ENCODE measurements around the gene LRRFIP1. TPM values are rescaled to one million over a fixed set of nuclear protein-coding genes. Genes with fewer than 3 reads are reported as not detected.

Gene LRRFIP1
- total RNA-seq, 1 donor from 2014 or later: 40.7 TPM

DNA sequence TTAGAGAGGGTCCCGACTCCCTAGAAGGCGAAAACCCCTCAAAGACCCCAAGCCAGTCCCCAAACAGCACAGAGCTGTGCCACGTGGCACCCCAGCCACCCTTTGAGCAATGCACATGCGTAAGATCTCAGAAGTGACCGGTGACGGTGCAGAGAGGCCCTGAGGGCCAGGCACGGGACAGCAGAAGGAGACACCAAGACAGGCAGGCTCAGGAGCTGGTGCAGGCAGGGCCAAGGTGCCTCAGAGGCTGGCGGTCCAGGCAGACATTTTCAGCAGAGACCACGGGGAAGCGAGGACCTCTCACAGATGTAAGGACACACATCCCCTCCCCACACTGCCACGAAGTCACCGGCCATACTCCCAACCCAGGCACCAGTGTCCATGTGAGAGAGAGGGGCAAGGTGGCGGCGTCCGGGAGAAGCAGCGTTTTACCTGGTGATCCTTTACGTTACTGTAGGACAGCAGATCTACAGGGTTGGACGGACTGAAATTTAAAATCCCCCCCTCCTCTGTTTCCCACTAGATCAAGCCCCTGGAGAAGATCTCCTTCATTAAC lies 34.9 kb upstream of the LRRFIP1 start:
- Mint-ChIP-seq H3K27me3 (ENCODE audit: insufficient read depth, low read depth) (peaks cover 7% of the 10 kb centered on the region), H3K4me3 (no peak overlapping the region), H3K27ac (no peak overlapping the region), H3K9me3 (peaks cover 1% of the 10 kb centered on the region), H3K36me3 (no peaks in the 10 kb centered on the region), H3K4me1 (peaks cover 28% of the 10 kb centered on the region)
- H2AFZ ChIP-seq (replicated peaks): no peak overlapping the region
- TF ChIP-seq EZH2phosphoT487 (IDR thresholded peaks at IDR 0.05) (no peak), EZH2 (IDR thresholded peaks at IDR 0.05) (no peak)
- TF ChIP-seq, protein P1, sequence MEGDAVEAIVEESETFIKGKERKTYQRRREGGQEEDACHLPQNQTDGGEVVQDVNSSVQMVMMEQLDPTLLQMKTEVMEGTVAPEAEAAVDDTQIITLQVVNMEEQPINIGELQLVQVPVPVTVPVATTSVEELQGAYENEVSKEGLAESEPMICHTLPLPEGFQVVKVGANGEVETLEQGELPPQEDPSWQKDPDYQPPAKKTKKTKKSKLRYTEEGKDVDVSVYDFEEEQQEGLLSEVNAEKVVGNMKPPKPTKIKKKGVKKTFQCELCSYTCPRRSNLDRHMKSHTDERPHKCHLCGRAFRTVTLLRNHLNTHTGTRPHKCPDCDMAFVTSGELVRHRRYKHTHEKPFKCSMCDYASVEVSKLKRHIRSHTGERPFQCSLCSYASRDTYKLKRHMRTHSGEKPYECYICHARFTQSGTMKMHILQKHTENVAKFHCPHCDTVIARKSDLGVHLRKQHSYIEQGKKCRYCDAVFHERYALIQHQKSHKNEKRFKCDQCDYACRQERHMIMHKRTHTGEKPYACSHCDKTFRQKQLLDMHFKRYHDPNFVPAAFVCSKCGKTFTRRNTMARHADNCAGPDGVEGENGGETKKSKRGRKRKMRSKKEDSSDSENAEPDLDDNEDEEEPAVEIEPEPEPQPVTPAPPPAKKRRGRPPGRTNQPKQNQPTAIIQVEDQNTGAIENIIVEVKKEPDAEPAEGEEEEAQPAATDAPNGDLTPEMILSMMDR (IDR thresholded peaks at IDR 0.05): no peak
- no peak overlapping the region for H3K4me3 ChIP-seq
- peaks cover 22% of the 10 kb centered on the region for H3K27me3 ChIP-seq
- no peak overlapping the region for H3K4me2 ChIP-seq
- no peak overlapping the region for H3K27ac ChIP-seq
- no peaks in the 10 kb centered on the region for H3K9me3 ChIP-seq (ENCODE audit: low read depth)
- no peaks in the 10 kb centered on the region for H3K79me2 ChIP-seq (ENCODE audit: low read depth)
- no peak overlapping the region for H3K9ac ChIP-seq
- H3K36me3 ChIP-seq: no peaks in the 10 kb centered on the region
- no peak for DNase-seq (ENCODE audit: low spot score)
- peaks cover 22% of the 10 kb centered on the region for H3K4me1 ChIP-seq
- H4K20me1 ChIP-seq (ENCODE audit: low read depth): peaks cover 18% of the 10 kb centered on the region
- H3F3A ChIP-seq (ENCODE audit: low read depth): peaks cover 21% of the 10 kb centered on the region

DNA sequence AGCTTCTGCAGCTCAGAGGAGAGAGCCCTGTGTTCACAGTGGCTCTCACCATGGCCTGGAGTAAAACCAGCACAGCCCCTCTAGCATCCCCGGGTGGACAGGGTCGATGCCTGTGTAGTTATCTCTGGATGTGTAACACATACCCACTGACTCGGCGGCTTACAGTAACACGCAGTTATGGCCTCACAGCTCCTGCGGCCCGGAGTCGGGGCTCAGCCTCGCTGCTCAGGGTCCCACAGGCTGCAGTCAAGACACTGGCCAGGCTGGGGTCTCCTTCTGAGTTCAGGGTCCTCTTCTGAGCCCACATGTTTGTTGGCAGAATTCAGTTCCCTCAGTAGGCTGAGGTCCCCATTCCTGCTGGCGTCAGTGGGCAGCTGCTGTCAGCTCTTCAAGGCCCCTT lies 34.4 kb upstream of the LRRFIP1 start:
- Histone ChIP-seq H3K4me2 (no peak overlapping the region), H3K4me1 (peaks cover 22% of the 10 kb centered on the region), H3K9ac (no peak overlapping the region), H4K20me1 (ENCODE audit: low read depth) (peaks cover 18% of the 10 kb centered on the region), H3K36me3 (no peaks in the 10 kb centered on the region), H3K4me3 (no peak overlapping the region), H2AFZ (replicated peaks) (no peak overlapping the region), H3K79me2 (ENCODE audit: low read depth) (no peaks in the 10 kb centered on the region), H3K27me3 (peaks cover 22% of the 10 kb centered on the region), H3K9me3 (ENCODE audit: low read depth) (no peaks in the 10 kb centered on the region), H3K27ac (no peak overlapping the region), H3F3A (ENCODE audit: low read depth) (peaks cover 21% of the 10 kb centered on the region)
- no peak overlapping the region for H3K27ac Mint-ChIP-seq
- peaks cover 28% of the 10 kb centered on the region for H3K4me1 Mint-ChIP-seq
- DNase-seq (ENCODE audit: low spot score): no peak
- H3K27me3 Mint-ChIP-seq (ENCODE audit: insufficient read depth, low read depth): peaks cover 6% of the 10 kb centered on the region
- TF ChIP-seq, protein P1 (IDR thresholded peaks at IDR 0.05): no peak
- TF ChIP-seq EZH2 (IDR thresholded peaks at IDR 0.05): no peak
- no peak for TF ChIP-seq EZH2phosphoT487 (IDR thresholded peaks at IDR 0.05)
- no peaks in the 10 kb centered on the region for H3K36me3 Mint-ChIP-seq
- H3K9me3 Mint-ChIP-seq: no peaks in the 10 kb centered on the region
- H3K4me3 Mint-ChIP-seq: no peak overlapping the region

DNA sequence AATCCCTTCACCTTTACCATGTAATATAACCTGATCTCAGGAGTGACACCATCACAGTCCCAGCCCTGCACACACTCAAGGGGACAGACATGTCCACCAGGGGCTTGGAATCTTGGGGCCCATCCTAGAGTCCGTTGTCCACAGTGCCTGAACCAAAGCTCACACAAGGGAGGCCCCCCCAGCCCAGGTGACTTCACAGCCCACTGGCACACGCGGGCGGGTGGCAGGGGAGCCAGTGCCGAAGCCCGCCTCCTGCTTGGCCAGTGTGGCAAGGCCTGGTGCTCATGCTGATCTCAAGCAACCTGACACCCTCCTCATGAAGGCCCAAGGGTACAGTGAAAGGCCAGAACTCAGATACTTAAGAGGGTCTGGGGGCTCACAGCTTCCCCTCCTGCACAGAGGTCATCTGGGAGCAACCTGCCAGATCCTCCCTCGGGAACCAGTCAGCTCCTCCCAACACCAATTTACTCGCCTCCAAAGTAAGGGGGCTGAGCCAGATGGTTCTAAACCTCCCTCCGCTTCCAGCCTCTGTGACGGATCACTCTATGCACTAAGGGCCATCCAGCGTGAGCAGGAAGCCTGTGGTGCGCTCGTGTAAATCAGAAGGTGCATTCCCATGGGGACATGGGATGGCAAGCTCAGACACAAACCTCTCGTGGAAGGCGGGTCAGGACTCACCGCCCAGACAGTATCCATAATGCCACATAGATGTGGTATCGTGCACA lies 33.6 kb upstream of the LRRFIP1 start:
- no peak overlapping the region for H3K4me3 ChIP-seq
- no peaks in the 10 kb centered on the region for H3K9me3 ChIP-seq (ENCODE audit: low read depth)
- H3K36me3 ChIP-seq: no peaks in the 10 kb centered on the region
- peak overlapping the region; percentile 65 for H3K4me2 ChIP-seq
- peaks cover 22% of the 10 kb centered on the region for H3K27me3 ChIP-seq
- H3K4me1 ChIP-seq: peaks cover 22% of the 10 kb centered on the region
- H3K79me2 ChIP-seq (ENCODE audit: low read depth): no peaks in the 10 kb centered on the region
- Mint-ChIP-seq H3K9me3 (no peaks in the 10 kb centered on the region), H3K4me1 (peaks cover 32% of the 10 kb centered on the region), H3K4me3 (peak overlapping the region; percentile 50), H3K27me3 (ENCODE audit: insufficient read depth, low read depth) (peaks cover 10% of the 10 kb centered on the region), H3K36me3 (no peaks in the 10 kb centered on the region), H3K27ac (peak overlapping the region; percentile 81)
- H4K20me1 ChIP-seq (ENCODE audit: low read depth): peaks cover 18% of the 10 kb centered on the region
- H2AFZ ChIP-seq (replicated peaks): no peak overlapping the region
- DNase-seq (ENCODE audit: low spot score): no peak
- H3F3A ChIP-seq (ENCODE audit: low read depth): peaks cover 21% of the 10 kb centered on the region
- H3K27ac ChIP-seq: no peak overlapping the region
- no peak overlapping the region for H3K9ac ChIP-seq
- no peak for TF ChIP-seq EZH2 (IDR thresholded peaks at IDR 0.05)
- TF ChIP-seq, protein P1 (IDR thresholded peaks at IDR 0.05): no peak
- TF ChIP-seq EZH2phosphoT487 (IDR thresholded peaks at IDR 0.05): no peak

Measured in neural progenitor cell (in vitro differentiated cells).